BLaER1 (cell line): Measurements from ENCODE around the gene SLC38A11.
"Not testable (repeated sequence)": the region's sequence is repeated elsewhere in the genome, so short reads cannot be mapped to it uniquely, and the experiment has no call there.

Experiments
- H3K27ac ChIP-seq: shearing (Covaris generic); formaldehyde crosslinking; 2 replicates; pipeline ENCODE4 v1.8.1; 2022
- H3K27me3 ChIP-seq: shearing (Covaris generic); formaldehyde crosslinking; 2 replicates; pipeline ENCODE4 v1.8.1; 2022
- H3K36me3 ChIP-seq: shearing (Covaris generic); formaldehyde crosslinking; 2 replicates; pipeline ENCODE4 v1.8.1; 2022
- H3K4me1 ChIP-seq: shearing (Covaris generic); formaldehyde crosslinking; 2 replicates; pipeline ENCODE4 v1.8.1; 2022
- H3K4me2 ChIP-seq: shearing (Covaris generic); formaldehyde crosslinking; 2 replicates; pipeline ENCODE4 v1.8.1; 2022
- H3K4me3 ChIP-seq: shearing (Covaris generic); formaldehyde crosslinking; 2 replicates; pipeline ENCODE4 v1.8.1; 2022
- H3K9ac ChIP-seq: shearing (Covaris generic); formaldehyde crosslinking; 2 replicates; pipeline ENCODE4 v1.8.1; 2022
- H3K9me3 ChIP-seq: shearing (Covaris generic); formaldehyde crosslinking; 2 replicates; pipeline ENCODE4 v1.8.1; 2022
- H4K20me1 ChIP-seq: shearing (Covaris generic); formaldehyde crosslinking; 2 replicates; pipeline ENCODE4 v1.8.1; 2022
- Cebpa-rat ChIP-seq: shearing (Covaris generic); IDR thresholded peaks from 2 replicates; pipeline ENCODE4 v1.8.1; 2022

SLC38A11 gene

GRCh38 chr2:164879901-164880535 is 75.3 kb downstream of the SLC38A11 start:
- Histone ChIP-seq H3K36me3 (no peaks in the 10 kb centered on the region), H3K27ac (no peak overlapping the region), H3K4me2 (no peak overlapping the region), H3K27me3 (no peaks in the 10 kb centered on the region), H3K9ac (no peak overlapping the region), H3K9me3 (no peaks in the 10 kb centered on the region), H3K4me1 (peaks cover 8% of the 10 kb centered on the region), H4K20me1 (no peaks in the 10 kb centered on the region), H3K4me3 (no peak overlapping the region)
- TF ChIP-seq Cebpa-rat: no peak

GRCh38 chr2:164877927-164878326 is 77.4 kb downstream of the SLC38A11 start:
- Histone ChIP-seq H3K27ac (no peak overlapping the region), H3K9me3 (no peaks in the 10 kb centered on the region), H3K36me3 (no peaks in the 10 kb centered on the region), H3K27me3 (no peaks in the 10 kb centered on the region), H4K20me1 (no peaks in the 10 kb centered on the region), H3K9ac (no peak overlapping the region), H3K4me2 (no peak overlapping the region), H3K4me1 (peaks cover 8% of the 10 kb centered on the region), H3K4me3 (no peak overlapping the region)
- TF ChIP-seq Cebpa-rat: no peak

GRCh38 chr2:164877169-164877568 is 78.2 kb downstream of the SLC38A11 start:
- no peak overlapping the region for H3K4me3 ChIP-seq
- H3K27me3 ChIP-seq: no peaks in the 10 kb centered on the region
- H3K9me3 ChIP-seq: no peaks in the 10 kb centered on the region
- no peak overlapping the region for H3K9ac ChIP-seq
- H4K20me1 ChIP-seq: no peaks in the 10 kb centered on the region
- peaks cover 8% of the 10 kb centered on the region for H3K4me1 ChIP-seq
- H3K4me2 ChIP-seq: peak overlapping the region; percentile 22; the same call in 1 of the 2 replicates
- no peak overlapping the region for H3K27ac ChIP-seq
- H3K36me3 ChIP-seq: no peaks in the 10 kb centered on the region
- no peak for TF ChIP-seq Cebpa-rat

- no peak overlapping the region for H3K4me2 ChIP-seq
- H3K36me3 ChIP-seq: no peaks in the 10 kb centered on the region
- no peak for TF ChIP-seq Cebpa-rat
Measured at GRCh38 chr2:164875334-164876205, 79.8 kb downstream of the SLC38A11 start.

GRCh38 chr2:164873210-164873908 is 82.0 kb downstream of the SLC38A11 start:
- peaks cover 8% of the 10 kb centered on the region for H3K4me1 ChIP-seq
- no peak overlapping the region for H3K4me2 ChIP-seq
- no peak for TF ChIP-seq Cebpa-rat
- no peaks in the 10 kb centered on the region for H3K36me3 ChIP-seq
- no peak overlapping the region for H3K27ac ChIP-seq
- no peak overlapping the region for H3K4me3 ChIP-seq
- no peak overlapping the region for H3K9ac ChIP-seq
- H4K20me1 ChIP-seq: no peaks in the 10 kb centered on the region
- H3K9me3 ChIP-seq: no peaks in the 10 kb centered on the region
- no peaks in the 10 kb centered on the region for H3K27me3 ChIP-seq

More at GRCh38 chr2:164875334-164876205, 79.8 kb downstream of the SLC38A11 start:
- H3K4me1 ChIP-seq: peaks cover 8% of the 10 kb centered on the region
- no peaks in the 10 kb centered on the region for H3K27me3 ChIP-seq
- H4K20me1 ChIP-seq: no peaks in the 10 kb centered on the region
- H3K27ac ChIP-seq: no peak overlapping the region
- no peaks in the 10 kb centered on the region for H3K9me3 ChIP-seq
- H3K9ac ChIP-seq: no peak overlapping the region
- no peak overlapping the region for H3K4me3 ChIP-seq

- H3K4me3 ChIP-seq: no peak overlapping the region
- no peak for TF ChIP-seq Cebpa-rat
- H4K20me1 ChIP-seq: no peaks in the 10 kb centered on the region
- H3K4me1 ChIP-seq: peaks cover under 1% of the 10 kb centered on the region; the same call in 1 of the 2 replicates
- H3K27ac ChIP-seq: no peak overlapping the region
- no peak overlapping the region for H3K4me2 ChIP-seq
- no peak overlapping the region for H3K9ac ChIP-seq
- no peaks in the 10 kb centered on the region for H3K36me3 ChIP-seq
- H3K9me3 ChIP-seq: no peaks in the 10 kb centered on the region
- H3K27me3 ChIP-seq: no peaks in the 10 kb centered on the region
Measured at GRCh38 chr2:164871404-164871803, 83.9 kb downstream of the SLC38A11 start.

GRCh38 chr2:164869420-164869772 is 85.9 kb downstream of the SLC38A11 start:
- no peaks in the 10 kb centered on the region for H4K20me1 ChIP-seq
- no peaks in the 10 kb centered on the region for H3K9me3 ChIP-seq
- no peak overlapping the region for H3K4me3 ChIP-seq
- no peaks in the 10 kb centered on the region for H3K36me3 ChIP-seq
- H3K27ac ChIP-seq: no peak overlapping the region
- peaks cover 4% of the 10 kb centered on the region; the same call in 1 of the 2 replicates for H3K4me1 ChIP-seq
- TF ChIP-seq Cebpa-rat: no peak
- H3K27me3 ChIP-seq: no peaks in the 10 kb centered on the region
- no peak overlapping the region for H3K9ac ChIP-seq
- H3K4me2 ChIP-seq: no peak overlapping the region

GRCh38 chr2:164868563-164869419 is 86.5 kb downstream of the SLC38A11 start:
- Histone ChIP-seq H4K20me1 (no peaks in the 10 kb centered on the region), H3K9me3 (no peaks in the 10 kb centered on the region), H3K4me2 (no peak overlapping the region), H3K27ac (no peak overlapping the region), H3K9ac (no peak overlapping the region), H3K4me1 (peaks cover 4% of the 10 kb centered on the region; the same call in 1 of the 2 replicates), H3K36me3 (no peaks in the 10 kb centered on the region), H3K27me3 (no peaks in the 10 kb centered on the region), H3K4me3 (no peak overlapping the region)
- no peak for TF ChIP-seq Cebpa-rat

- TF ChIP-seq Cebpa-rat: no peak
- Histone ChIP-seq H3K4me2 (no peak overlapping the region), H3K4me1 (peaks cover 4% of the 10 kb centered on the region; the same call in 1 of the 2 replicates), H3K9ac (no peak overlapping the region), H3K4me3 (no peak overlapping the region), H3K9me3 (no peaks in the 10 kb centered on the region), H4K20me1 (no peaks in the 10 kb centered on the region), H3K36me3 (no peaks in the 10 kb centered on the region), H3K27ac (no peak overlapping the region), H3K27me3 (no peaks in the 10 kb centered on the region)
Measured at GRCh38 chr2:164867779-164868397, 87.4 kb downstream of the SLC38A11 start.

GRCh38 chr2:164866381-164866780 is 88.9 kb downstream of the SLC38A11 start:
- H3K4me1 ChIP-seq, H3K27me3 ChIP-seq, H3K36me3 ChIP-seq, H3K4me3 ChIP-seq, H4K20me1 ChIP-seq, H3K27ac ChIP-seq, H3K9me3 ChIP-seq, H3K9ac ChIP-seq: not testable (repeated sequence)
- peak overlapping the region; percentile 3; the same call in 1 of the 2 replicates for H3K4me2 ChIP-seq
